ENCODE results near the gene CMC2.

The CMC2 gene

DNA sequence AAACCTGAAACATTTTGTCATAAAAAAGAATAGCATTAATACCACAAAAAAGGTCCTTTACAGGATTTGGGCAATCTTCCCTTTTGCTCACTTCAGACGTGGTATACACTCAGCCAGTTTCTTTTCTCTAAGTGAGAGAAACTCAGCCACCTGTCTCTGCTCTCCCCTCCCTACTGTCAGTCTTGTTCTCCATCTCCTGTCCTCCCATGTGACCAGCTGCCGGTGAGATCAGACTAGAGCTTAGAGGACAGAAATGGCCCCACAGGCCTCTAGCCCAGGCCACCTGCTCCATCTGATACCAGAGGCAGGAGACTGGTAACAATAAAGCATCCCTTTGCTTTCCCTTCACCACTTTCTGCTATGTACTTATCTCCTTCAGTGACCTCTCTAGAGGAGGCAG lies 34.9 kb downstream of the CMC2 start:
- no peak for DNase-seq

DNA sequence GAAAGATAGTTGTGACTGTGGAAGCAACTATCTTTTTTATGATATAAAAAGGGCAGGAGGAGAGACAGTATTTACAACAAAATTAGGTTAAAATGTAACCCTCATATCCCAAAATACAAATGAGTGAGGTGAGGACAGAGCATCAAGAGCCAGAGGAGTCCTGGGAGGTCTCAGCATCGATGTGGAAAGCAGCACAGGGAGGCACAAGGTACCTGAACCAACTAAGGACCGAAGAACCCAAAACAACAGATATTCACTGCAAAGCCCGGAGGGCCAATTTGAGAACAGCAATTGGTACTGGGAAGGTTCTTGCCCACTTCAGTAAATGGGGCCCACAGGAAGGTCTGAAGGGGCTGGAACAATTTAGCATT lies 37.6 kb downstream of the CMC2 start:
- no peak for DNase-seq

GRCh38 chr16:80968386-80969113 lies 38.1 kb downstream of the CMC2 start:
- DNase-seq, result no peak

GRCh38 chr16:80966617-80967016 lies 40.1 kb downstream of the CMC2 start:
- DNase-seq, result no peak

- no peak for DNase-seq
Measured at GRCh38 chr16:80964351-80964750, 42.3 kb downstream of the CMC2 start.

DNA sequence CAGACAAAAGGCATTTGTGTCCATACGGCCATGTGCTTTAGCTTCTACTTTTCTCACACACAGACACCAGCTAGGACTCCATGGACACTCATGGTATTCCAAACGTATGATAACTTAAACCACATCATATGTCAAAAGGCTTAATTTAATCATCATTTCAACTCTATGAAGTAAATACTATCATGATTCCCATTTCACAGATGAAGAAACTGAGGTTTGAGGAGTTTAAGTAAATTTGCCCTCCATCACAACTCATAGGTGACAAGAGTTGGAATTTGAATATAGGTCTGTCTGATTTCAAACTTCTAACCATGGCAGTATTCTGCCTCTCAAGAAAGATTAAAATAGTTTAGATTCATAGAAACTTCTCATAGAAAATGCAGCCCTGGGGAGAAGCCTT lies 43.8 kb downstream of the CMC2 start:
- no peak for DNase-seq

- no peak for DNase-seq
Measured at GRCh38 chr16:80958284-80958683, 48.4 kb downstream of the CMC2 start.

DNA sequence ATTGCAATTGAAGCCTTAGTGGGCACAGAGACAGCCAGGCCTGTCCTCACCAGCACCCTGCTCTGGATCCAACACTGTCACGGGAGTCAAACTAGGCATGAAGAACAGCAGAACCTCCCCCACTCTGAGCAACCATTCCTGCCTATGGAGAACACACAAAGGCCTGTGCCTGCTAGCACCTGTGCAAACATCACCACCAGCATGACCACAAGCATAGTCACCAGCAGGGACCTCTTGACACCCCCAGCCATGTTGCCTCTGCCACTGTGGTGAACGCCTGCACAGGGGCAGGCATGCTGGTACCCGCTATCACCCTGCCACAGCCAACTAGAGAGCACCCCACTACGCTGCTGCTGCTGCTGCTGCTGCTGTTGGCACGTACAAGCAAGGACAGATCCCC lies 51.7 kb downstream of the CMC2 start:
- no peak for DNase-seq

GRCh38 chr16:80948886-80949493 lies 57.7 kb downstream of the CMC2 start:
- no peak for DNase-seq

GRCh38 chr16:80947708-80948625 lies 58.7 kb downstream of the CMC2 start:
- no peak for DNase-seq

DNA sequence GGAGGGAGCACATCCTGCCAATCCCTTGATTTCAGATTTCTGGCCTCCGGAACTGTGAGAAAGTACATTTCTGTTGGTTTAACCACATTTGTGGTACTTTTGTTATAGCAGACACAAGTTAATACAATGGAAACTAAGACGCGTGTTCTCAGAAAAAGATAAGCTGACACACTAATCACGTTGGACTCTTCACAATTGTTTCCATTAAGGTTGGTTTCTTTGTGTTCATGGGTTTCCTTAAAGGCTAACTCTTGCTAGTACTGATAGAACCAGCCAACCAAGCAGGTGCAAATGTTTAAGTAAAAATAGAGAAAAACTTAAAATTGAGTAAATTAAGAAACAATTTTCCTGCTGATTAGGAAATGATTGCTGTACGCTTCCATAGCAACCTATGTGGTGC lies 59.4 kb downstream of the CMC2 start:
- no peak for DNase-seq

DNA sequence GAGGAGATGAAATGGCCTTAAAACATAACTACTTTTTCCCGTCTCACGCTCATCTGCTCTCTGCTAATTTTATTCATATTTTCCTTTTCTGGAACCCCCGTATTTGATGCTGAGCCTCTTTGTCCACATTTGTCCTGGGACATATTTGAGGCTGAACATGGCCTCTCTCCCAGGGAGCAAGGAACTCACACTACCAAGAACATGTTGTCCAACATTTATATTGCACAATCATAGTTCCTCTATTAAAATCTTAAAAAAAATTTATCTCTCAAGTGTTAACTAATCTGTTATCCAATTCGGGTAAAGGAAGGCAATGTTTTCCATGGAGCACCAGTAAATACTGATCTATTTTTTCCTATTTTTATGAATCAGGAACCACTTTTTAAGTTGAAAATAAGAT lies 60.2 kb downstream of the CMC2 start:
- no peak for DNase-seq

- DNase-seq, result no peak
Measured at GRCh38 chr16:80940069-80940856, 66.4 kb downstream of the CMC2 start.

DNA sequence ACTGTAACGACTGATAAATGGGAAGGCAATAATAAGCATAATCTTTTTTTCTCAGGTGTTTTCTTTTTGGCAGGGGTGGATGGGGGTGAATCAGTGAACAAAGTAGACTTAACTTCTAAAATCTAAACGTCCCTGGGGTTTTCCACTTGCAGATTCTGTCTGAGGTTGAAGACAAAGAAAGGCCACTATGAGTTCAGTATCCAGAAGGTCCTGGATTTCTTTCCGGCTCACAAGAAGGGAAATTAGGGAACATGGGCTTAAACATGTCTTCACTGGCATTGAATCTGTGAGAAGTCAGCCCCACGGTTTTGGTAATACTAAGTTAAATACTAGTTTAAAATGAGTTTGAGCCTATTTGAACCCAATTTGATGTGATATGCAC lies 67.8 kb downstream of the CMC2 start:
- no peak for DNase-seq

- no peak for DNase-seq
Measured at GRCh38 chr16:80938004-80938878, 68.4 kb downstream of the CMC2 start.

- DNase-seq, result no peak
Measured at GRCh38 chr16:80936410-80936809, 70.3 kb downstream of the CMC2 start.

DNA sequence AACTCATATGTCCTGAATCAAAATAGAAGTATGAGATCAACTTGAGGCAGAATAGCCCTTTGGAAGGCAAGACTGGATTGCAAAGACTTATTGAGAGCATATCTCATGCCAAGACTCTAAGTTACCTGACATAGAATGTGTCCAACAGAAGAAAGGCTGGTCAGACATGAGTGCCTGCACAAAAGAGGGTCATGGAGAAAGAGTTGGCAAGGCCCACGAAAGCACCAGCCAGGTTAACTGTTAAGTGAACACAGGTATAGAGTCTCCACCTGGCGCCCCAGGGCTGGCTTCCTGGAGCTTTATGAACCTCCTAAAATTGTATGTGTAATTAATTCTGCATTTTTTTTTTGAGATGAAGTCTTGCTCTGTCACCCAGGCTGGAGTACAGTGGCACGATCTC lies 71.0 kb downstream of the CMC2 start:
- no peak for DNase-seq

- no peak for DNase-seq
Measured at GRCh38 chr16:80932708-80933095, 74.0 kb downstream of the CMC2 start.

DNA sequence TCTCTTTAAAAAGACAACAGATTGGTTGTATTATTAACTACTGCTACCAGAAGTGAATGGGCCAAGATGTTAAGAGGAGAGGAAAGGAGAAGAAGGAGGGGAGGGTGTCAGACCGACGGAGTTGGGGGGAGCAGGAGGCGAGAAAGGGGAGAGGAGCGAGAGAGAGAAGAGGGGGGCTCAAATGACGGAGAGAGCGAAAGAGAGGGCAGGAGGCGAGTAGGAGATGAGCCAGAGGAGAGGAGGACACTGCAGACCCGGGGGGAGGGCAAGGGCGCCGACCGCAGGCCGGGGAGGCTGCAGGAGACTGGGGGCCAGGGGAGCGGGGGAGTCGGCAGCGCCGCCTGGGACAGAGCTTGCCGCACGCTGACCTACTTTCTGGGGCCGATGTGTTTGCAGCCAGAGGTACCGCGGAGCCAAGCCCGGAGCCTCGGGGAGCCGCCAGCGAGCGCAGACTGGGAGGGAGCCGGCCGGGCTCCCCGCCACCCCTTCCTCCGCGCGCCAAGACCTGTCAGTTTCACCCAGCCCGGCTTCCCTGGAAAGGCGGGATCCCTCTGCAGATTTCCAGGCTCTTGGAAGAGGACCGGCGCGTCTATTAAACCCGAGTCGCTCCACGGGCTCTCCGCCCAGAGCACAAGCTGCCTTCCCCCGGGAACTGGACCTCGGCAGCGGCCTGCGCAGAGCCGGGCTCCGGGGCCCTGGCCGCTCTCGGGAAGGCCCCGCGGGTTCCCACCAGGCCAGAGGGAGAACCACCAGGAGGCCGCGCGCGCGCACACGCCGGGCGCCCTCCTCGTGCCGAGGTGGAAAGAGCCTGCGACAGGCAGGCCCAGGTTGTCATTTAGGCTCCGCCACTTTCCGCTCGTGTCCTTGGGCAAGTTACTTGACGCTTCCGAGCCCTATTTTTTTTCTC lies 74.6 kb downstream of the CMC2 start:
- DNase-seq, result no peak

DNA sequence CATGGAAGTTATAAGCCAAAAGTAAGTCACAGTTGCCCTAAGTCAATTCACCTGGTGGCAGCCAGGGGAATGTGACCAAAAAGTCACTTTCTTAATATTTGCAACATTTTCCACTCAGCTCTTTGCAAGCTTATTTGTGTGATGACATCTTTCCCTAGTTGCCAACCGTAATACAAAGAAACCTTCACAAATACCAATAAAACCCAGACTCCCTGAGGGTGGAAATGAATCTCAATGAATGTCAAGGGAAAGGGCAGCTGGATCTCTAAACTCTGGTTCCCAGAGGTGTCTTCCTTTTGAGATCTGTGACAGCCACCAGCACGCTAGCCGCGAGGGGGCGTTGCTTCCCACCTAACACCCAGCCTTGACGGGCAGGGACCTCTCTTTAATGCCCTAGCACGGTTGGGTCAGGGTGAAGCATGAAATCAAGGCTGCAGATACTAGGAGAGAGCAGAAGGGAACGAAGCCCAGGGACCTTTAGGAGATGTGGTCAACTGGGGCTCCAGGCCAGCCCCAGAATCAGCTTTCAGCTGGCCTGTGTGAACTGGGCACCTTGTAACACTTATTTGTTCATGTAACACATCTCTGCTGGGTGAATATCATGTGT lies 82.2 kb downstream of the CMC2 start:
- no peak for DNase-seq

All from central memory CD4-positive, alpha-beta T cell (primary cell).